Testis (tissue), 3 donors: ENCODE data around the gene ANGPT4. TPM values are rescaled to one million over a fixed set of nuclear protein-coding genes. Genes with fewer than 3 reads are reported as not detected.

Experiments used
- DNase-seq: peaks from one replicate; pipeline ENCODE4 v3.0.0-alpha.2; 2019
- H3K27ac ChIP-seq, 2 donors: fragments of 200-600 bp; sonication (generic); one replicate each; pipeline ENCODE4 v1.5.1; 2019
- H3K27me3 ChIP-seq: fragments of 200-600 bp; sonication (generic); one replicate; pipeline ENCODE4 v1.5.1; 2019
- H3K36me3 ChIP-seq: fragments of 200-600 bp; sonication (generic); one replicate; pipeline ENCODE4 v1.5.1; 2017; ENCODE audit warnings: low read depth; ENCODE audit errors: missing control alignments
- H3K4me1 ChIP-seq: fragments of 200-600 bp; sonication (generic); one replicate; pipeline ENCODE4 v1.5.1; 2019
- H3K4me3 ChIP-seq, 2 donors: fragments of 200-600 bp; sonication (generic); one replicate each; pipeline ENCODE4 v1.5.1; 2017 to 2019
- H3K9me3 ChIP-seq: fragments of 200-600 bp; sonication (generic); one replicate; pipeline ENCODE4 v1.5.1; 2017
- POLR2A ChIP-seq: fragments of 450-650 bp; IDR thresholded peaks from one replicate; pipeline ENCODE4 v1.6.1; 2017; ENCODE audit warnings: antibody characterized with exemption, mild to moderate bottlenecking, moderate library complexity
- WGBS, 2 donors: methylation state at CpG; one replicate each; pipeline ENCODE4 v1.1.5; 2018; 5-methylcytosine and 5-hydroxymethylcytosine counted together
- intact Hi-C: fragments of 100-400 bp; cut with DNase I; formaldehyde crosslinking; loops from one replicate; pipeline ENCODE4 v1.15.1; 2023; ENCODE audit warnings: low total_unique reads
- polyA plus RNA-seq: library from polyadenylated mRNA; stranded (reverse); fragments of 350-450 nt; fragmentation: Illumina TruSeq; extraction: RNeasy Lipid Tissue Mini Kit (QIAGEN cat#74804); gene quantifications from one replicate; pipeline ENCODE4 v1.2.3, GENCODE V29; 2014; ENCODE audit warnings: low read depth, low replicate concordance; ENCODE audit not compliant: insufficient read depth
- total RNA-seq, 2 donors: library from RNA; depleted of rRNA; stranded (reverse); fragments of >200 nt; gene quantifications; one replicate each; pipeline ENCODE4 v1.2.3, GENCODE V29; 2016
- TF ChIP-seq, protein P1 (sequence below), 3 experiments: fragments of 450-650 bp in 2 of 3; fragments of 200-600 bp in 1 of 3; sonication (generic) in 1 of 3; IDR thresholded peaks; one replicate each; pipeline ENCODE4 v1.5.1; 2016 to 2019; ENCODE audit warnings: antibody characterized with exemption in 3 of 3, mild to moderate bottlenecking in 2 of 3, moderate library complexity in 1 of 3

ANGPT4 gene
- total and polyA plus RNA-seq, 3 donors from 2014 or later: 0.56 to 1.2 (median 0.79) TPM

DNA sequence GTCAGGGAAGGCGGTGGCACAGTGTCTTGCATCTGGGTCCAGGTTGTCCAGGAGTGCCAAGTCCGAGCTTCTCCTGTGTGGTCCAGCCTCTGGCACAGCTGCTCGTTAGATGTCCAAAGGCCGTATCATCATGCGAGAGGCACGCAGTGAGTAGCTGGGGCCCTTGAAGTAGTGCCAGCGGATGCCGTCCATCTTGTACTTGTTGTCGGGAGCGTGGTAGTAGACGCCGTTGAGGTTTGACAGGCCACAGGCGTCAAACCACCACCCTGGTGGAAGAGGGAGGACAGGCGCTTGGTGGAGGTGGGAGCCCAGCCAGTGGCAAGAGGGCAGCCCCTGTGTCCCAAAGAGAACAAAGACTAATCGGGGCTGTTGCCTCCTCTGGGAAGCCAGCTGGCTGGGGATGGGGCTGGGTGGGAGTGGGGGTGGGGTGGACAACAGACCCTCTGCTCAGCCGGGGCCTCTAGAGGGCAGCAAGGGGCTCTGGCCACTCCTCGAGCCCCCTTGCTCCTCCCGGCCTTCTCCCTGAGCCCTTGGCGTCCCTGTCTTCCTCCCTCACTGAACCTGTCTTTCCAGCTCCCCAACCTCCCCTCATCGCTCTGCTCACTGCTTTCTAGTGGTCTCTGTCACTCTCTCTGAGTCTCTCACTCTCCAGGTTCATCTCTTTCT is 43.1 kb downstream of the ANGPT4 start:
- H3K27ac ChIP-seq: no peak overlapping the region
- TF ChIP-seq, protein P1, sequence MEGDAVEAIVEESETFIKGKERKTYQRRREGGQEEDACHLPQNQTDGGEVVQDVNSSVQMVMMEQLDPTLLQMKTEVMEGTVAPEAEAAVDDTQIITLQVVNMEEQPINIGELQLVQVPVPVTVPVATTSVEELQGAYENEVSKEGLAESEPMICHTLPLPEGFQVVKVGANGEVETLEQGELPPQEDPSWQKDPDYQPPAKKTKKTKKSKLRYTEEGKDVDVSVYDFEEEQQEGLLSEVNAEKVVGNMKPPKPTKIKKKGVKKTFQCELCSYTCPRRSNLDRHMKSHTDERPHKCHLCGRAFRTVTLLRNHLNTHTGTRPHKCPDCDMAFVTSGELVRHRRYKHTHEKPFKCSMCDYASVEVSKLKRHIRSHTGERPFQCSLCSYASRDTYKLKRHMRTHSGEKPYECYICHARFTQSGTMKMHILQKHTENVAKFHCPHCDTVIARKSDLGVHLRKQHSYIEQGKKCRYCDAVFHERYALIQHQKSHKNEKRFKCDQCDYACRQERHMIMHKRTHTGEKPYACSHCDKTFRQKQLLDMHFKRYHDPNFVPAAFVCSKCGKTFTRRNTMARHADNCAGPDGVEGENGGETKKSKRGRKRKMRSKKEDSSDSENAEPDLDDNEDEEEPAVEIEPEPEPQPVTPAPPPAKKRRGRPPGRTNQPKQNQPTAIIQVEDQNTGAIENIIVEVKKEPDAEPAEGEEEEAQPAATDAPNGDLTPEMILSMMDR (IDR thresholded peaks at IDR 0.05): no peak
- no peak for TF ChIP-seq POLR2A
- H3K4me3 ChIP-seq: no peak overlapping the region
- H3K9me3 ChIP-seq: no peaks in the 10 kb centered on the region
- H3K36me3 ChIP-seq: no peaks in the 10 kb centered on the region
- no peak for DNase-seq
- H3K4me1 ChIP-seq: no peaks in the 10 kb centered on the region
- no peaks in the 10 kb centered on the region for H3K27me3 ChIP-seq
- 75 to 77% methylated on average over 19 to 20 of the region's 20 CpGs for WGBS, 2 donors
- intact Hi-C loops: no loop called here

DNA sequence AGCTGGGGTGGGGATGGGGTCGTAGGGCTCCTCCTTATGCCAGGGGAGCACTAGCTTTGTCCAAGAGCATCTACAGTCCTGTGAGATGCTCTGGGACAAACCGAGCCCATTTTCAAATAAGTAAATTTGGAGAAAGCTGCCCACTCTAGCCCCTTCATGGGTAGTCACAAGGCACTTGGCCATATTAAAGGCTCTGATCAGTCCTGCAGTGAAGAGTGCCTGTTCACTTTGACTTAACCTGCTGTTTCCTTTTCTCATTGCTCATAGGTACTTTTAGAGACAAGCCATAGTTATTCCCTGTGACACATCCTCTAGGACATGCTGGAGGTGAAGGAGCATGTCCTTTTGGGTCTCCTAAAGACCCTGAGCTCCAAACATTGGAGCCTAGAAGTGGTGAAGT is 44.2 kb downstream of the ANGPT4 start:
- Histone ChIP-seq H3K4me3 (no peak overlapping the region), H3K9me3 (no peaks in the 10 kb centered on the region), H3K4me1 (no peaks in the 10 kb centered on the region), H3K27ac (no peak overlapping the region), H3K36me3 (no peaks in the 10 kb centered on the region), H3K27me3 (no peaks in the 10 kb centered on the region)
- intact Hi-C loops: no loop called here
- TF ChIP-seq, protein P1 (IDR thresholded peaks at IDR 0.05): no peak
- TF ChIP-seq POLR2A: no peak
- DNase-seq: no peak
- 48 to 78% methylated on average over 2 of the region's 2 CpGs for WGBS, 2 donors

DNA sequence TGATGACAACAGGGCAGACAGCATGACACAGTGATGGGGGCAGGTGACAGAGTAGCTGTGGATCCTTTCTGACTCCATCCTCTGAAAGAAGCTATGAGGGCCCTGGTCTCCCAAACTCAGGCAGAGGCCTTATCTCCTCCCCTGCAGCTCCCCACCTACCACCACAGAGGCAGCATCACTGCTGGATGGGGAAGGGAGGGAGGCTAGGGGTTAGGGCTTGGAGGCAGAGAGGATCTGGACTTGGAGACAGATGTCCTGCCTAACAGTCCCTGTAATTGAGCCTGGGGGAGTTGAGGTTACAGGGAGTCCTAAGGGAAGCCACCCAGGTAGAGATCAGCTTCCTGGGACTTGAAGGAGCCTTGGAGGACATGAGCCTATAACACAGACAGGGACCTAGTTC is 44.7 kb downstream of the ANGPT4 start:
- intact Hi-C loops: no loop called here
- Histone ChIP-seq H3K36me3 (no peaks in the 10 kb centered on the region), H3K27me3 (no peaks in the 10 kb centered on the region), H3K4me3 (no peak overlapping the region), H3K27ac (no peak overlapping the region), H3K9me3 (no peaks in the 10 kb centered on the region), H3K4me1 (no peaks in the 10 kb centered on the region)
- DNase-seq: no peak
- no peak for TF ChIP-seq POLR2A
- TF ChIP-seq, protein P1 (IDR thresholded peaks at IDR 0.05): no peak

DNA sequence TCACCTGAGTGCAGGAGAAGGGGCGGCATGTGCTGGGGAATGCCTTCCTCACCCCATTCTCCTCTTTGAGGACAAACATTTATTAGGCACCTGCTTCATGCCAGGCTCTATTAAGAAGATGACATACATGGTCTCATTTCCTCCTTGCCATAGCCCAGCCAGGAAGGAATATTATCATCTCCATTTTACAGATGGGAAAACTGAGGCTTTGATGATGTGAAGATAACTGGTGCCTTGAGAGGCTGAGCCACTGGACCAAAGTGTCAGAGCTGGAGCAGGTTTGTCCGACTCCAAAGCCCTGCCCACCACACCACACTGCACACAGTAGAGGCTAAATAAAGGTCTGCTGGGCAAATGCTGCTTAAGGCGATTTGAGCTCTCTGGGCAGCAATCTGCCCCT is 45.4 kb downstream of the ANGPT4 start:
- Histone ChIP-seq H3K27ac (no peak overlapping the region), H3K36me3 (no peaks in the 10 kb centered on the region), H3K27me3 (no peaks in the 10 kb centered on the region), H3K4me1 (no peaks in the 10 kb centered on the region), H3K4me3 (no peak overlapping the region), H3K9me3 (no peaks in the 10 kb centered on the region)
- intact Hi-C loops: no loop called here
- 69 to 95% methylated on average over 3 of the region's 3 CpGs for WGBS, 2 donors
- no peak for DNase-seq
- no peak for TF ChIP-seq POLR2A
- TF ChIP-seq, protein P1 (IDR thresholded peaks at IDR 0.05): no peak

DNA sequence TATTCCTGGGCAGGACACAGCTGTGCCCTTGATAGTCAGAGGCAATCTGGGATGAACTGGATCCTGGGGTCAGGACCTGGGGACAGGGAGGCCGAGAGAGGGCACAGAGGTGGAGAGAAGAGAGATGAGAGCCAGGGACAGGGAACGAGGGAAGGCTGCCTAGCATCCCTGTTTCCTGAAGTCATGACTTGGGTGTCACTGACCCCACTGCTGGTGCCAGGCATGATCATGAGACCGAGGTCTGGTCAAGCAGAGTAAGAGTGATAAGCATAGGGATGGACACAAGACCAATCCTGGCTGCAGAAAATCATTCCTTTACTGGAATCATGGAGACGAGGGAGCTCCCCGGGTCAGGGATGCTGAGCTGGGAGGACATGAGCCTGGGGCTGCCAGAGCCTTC is 46.5 kb downstream of the ANGPT4 start:
- no peak for TF ChIP-seq POLR2A
- TF ChIP-seq, protein P1 (IDR thresholded peaks at IDR 0.05): no peak
- H3K4me1 ChIP-seq: no peaks in the 10 kb centered on the region
- H3K36me3 ChIP-seq: no peaks in the 10 kb centered on the region
- intact Hi-C loops: no loop called here
- DNase-seq: no peak
- no peaks in the 10 kb centered on the region for H3K27me3 ChIP-seq
- WGBS, 2 donors: 61 to 70% methylated on average over 4 to 5 of the region's 5 CpGs
- no peak overlapping the region for H3K4me3 ChIP-seq
- H3K9me3 ChIP-seq: no peaks in the 10 kb centered on the region
- no peak overlapping the region for H3K27ac ChIP-seq
